Motor neuron (in vitro differentiated cells): ENCODE results near the gene YWHAG. TPM values are rescaled to one million over a fixed set of nuclear protein-coding genes. Genes with fewer than 3 reads are reported as not detected.
"Not testable (repeated sequence)": the region's sequence is repeated elsewhere in the genome, so short reads cannot be mapped to it uniquely, and the experiment has no call there.

Experiments used
- ATAC-seq, 8 experiments: fragments of 200-7000 bp; cut with Tn5 transposase; replicated peaks in 6 of 8; 2 replicates each; pipeline ENCODE4 v1.8.0; 2021; ENCODE audit warnings: mild to moderate bottlenecking in 8 of 8, moderate library complexity in 8 of 8
- H3K27ac ChIP-seq, 2 donors: fragments of 250-450 bp; sonication (Bioruptor Pico); 2 replicates each; pipeline ENCODE4 v1.9.0; 2021; ENCODE audit warnings: antibody characterized with exemption in 2 of 2, mild to moderate bottlenecking in 2 of 2, moderate library complexity in 1 of 2
- H3K4me1 ChIP-seq, 2 donors: fragments of 250-450 bp; sonication (Bioruptor Pico); replicated peaks in 1 of 2; 2 replicates each; pipeline ENCODE4 v1.6.1; 2021; ENCODE audit warnings: antibody characterized with exemption in 2 of 2, mild to moderate bottlenecking in 2 of 2, moderate library complexity in 1 of 2
- H3K4me3 ChIP-seq, 5 donors: fragments of 250-450 bp; sonication (Bioruptor Pico); 2 replicates each; pipeline ENCODE4 v1.9.0; 2021; ENCODE audit warnings: antibody characterized with exemption in 5 of 5, mild to moderate bottlenecking in 5 of 5, moderate library complexity in 4 of 5
- WGBS, 10 experiments: fragments of 450-650 bp; shearing (Covaris generic); methylation state at CpG; one replicate each; pipeline ENCODE4 v1.0.0; 2022; 5-methylcytosine and 5-hydroxymethylcytosine counted together
- in situ Hi-C, 9 experiments: fragments of 400-800 bp; cut with MboI; loops; one replicate each; pipeline ENCODE4 v1.15.0; 2021; ENCODE audit warnings: low sequenced_read_pairs in 9 of 9, low pct_unique_long_range_greater_than_20kb in 2 of 9; ENCODE audit not compliant: unreplicated experiment in 9 of 9
- total RNA-seq, 8 experiments: library from RNA; unstranded; fragments of 300-600 nt; gene quantifications; 2 replicates each; pipeline versions ENCODE4 v1.2.3 to v1.2.4, GENCODE V29; 2022

Gene YWHAG
- total RNA-seq, 8 experiments from 2014 or later = 153 to 275 (median 184) TPM

- 0 to 1% (median 0%) methylated on average over 2 to 27 of the region's 99 CpGs; no CpG with 5 or more reads in 4 of the 10 experiments for WGBS, 10 experiments
- Histone ChIP-seq H3K4me3 (peak overlapping the region; percentile 45 to 52 (median 50)), H3K4me1 (peaks cover 11 to 32% of the 10 kb centered on the region in 2 donors), H3K27ac (peak overlapping the region; percentile 66 to 67)
- ATAC-seq = peak; percentile 79 to 88 (median 86)
- in situ Hi-C loops = no loop called here
Measured at GRCh38 chr7:76393116-76394031, 34.6 kb upstream of the YWHAG start.

GRCh38 chr7:76392531-76393115, 33.8 kb upstream of the YWHAG start:
- in situ Hi-C loops = no loop called here
- H3K27ac ChIP-seq = no peak overlapping the region
- ATAC-seq = peak in 3 of 8 experiments; percentile 0 to 2 (median 1)

DNA sequence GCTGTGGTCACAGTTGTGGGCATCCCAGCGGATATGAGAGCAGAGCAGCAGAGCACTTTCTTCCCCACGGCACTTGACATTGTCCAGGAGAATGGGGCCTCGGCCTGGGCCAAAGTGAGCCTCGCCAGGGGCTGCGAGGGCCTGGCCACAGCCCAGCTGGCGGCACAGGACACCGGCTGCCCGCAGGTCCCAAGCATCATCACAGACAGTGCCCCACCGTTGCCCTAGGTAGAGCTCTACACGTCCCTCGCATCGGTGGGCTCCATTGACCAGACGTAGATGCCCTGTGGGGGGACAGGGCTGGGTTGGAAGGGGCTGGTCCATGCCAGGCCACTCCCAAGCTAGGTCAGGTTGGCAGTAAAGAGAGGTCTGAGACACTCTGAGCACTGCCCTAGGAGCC, 31.3 kb upstream of the YWHAG start:
- in situ Hi-C loops = no loop called here
- Histone ChIP-seq H3K27ac (no peak overlapping the region), H3K4me1 (peaks cover 11 to 18% of the 10 kb centered on the region in 2 donors), H3K4me3 (no peak overlapping the region)
- no peak for ATAC-seq
- WGBS, 10 experiments = 90 to 100% (median 91%) methylated on average over 1 to 7 of the region's 13 CpGs; no CpG with 5 or more reads in 7 of the 10 experiments

More at GRCh38 chr7:76392531-76393115, 33.8 kb upstream of the YWHAG start:
- WGBS, 10 experiments = 37 to 100% (median 57%) methylated on average over 2 to 10 of the region's 12 CpGs; no CpG with 5 or more reads in 2 of the 10 experiments
- H3K4me3 ChIP-seq = peak overlapping the region; percentile 45 to 52 (median 50)
- H3K4me1 ChIP-seq = peaks cover 11 to 32% of the 10 kb centered on the region in 2 donors

DNA sequence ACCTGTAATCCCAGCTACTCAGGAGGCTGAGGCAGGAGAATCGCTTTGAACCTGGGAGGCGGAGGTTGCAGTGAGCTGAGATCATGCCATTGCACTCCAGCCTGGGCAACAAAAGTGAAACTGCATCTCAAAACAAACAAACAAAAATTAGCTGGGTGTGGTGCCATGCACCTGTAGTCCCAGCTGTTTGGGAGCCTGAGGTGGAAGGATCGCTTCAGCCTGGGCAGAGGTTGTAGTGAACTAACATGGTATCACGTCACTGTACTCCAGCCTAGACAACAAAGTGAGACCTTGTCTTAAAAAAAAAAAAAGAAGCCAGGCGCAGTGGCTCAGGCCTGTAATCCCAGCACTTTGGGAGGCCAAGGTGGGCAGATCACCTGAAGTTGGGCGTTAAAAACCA, 29.0 kb upstream of the YWHAG start:
- H3K27ac ChIP-seq, H3K4me3 ChIP-seq, ATAC-seq, in situ Hi-C loops: not testable (repeated sequence)
- H3K4me1 ChIP-seq = peaks cover 8 to 14% of the 10 kb centered on the region in 2 donors
- WGBS, 10 experiments = 84 to 100% (median 94%) methylated on average over 1 to 5 of the region's 6 CpGs; no CpG with 5 or more reads in 3 of the 10 experiments

DNA sequence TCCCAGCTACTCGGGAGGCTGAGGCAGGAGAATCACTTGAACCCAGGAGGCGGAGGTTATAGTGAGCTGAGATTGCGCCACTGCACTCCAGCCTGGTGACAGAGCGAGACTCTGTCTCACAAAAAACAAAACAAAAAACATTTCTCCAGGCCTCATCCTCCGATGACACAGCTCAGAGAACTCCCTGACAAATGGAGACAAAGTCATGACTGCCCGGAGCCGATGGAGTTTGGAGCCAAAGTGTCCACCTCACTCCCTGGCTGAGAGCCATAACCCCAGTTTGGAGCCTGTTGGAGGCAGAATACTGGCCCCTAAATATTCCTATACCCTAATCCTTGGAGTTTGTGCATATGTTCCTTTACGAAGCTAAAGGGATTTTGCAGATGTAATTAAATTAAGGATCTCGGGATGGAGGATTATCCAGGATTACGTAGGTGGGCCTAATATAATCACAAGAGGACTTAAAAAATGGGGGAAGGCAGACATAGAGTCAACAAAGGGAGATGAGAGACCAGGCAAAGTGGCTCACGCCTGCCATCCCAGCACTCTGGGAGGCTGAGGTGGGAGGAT, 28.0 kb upstream of the YWHAG start:
- Histone ChIP-seq H3K27ac (no peak overlapping the region), H3K4me1 (peaks cover 8 to 10% of the 10 kb centered on the region in 2 donors), H3K4me3 (no peak overlapping the region)
- WGBS, 10 experiments = 42 to 100% (median 89%) methylated on average over 1 to 8 of the region's 11 CpGs; no CpG with 5 or more reads in 3 of the 10 experiments
- in situ Hi-C loops = no loop called here
- ATAC-seq = no peak

- Histone ChIP-seq H3K4me3 (no peak overlapping the region), H3K4me1 (peaks cover 0 to 11% of the 10 kb centered on the region in 2 donors), H3K27ac (no peak overlapping the region)
- in situ Hi-C loops = no loop called here
- ATAC-seq = no peak
- 62 to 100% (median 81%) methylated on average over 2 to 11 of the region's 13 CpGs for WGBS, 10 experiments
Measured at GRCh38 chr7:76383089-76383944, 24.5 kb upstream of the YWHAG start.

DNA sequence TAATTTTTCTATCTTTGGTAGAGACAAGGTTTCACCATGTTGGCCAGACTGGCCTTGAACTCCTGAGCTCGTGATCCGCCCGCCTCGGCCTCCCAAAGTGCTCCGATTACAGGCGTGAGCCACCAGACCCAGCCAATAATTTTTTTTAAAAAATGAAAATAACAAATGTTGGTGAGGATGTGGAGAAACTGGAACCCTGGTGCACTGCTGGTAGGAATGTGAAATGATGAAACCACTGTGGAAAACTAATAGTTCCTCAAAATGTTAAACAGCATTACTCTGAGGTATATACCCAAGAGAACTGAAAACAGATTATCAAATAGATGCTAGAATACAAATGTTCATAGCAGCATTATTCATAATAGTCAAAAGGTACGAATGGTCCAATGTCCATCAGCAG, 23.0 kb upstream of the YWHAG start:
- Histone ChIP-seq H3K27ac (no peak overlapping the region), H3K4me3 (no peak overlapping the region), H3K4me1 (peaks cover 9 to 13% of the 10 kb centered on the region in 2 donors)
- 80 to 100% (median 100%) methylated on average over 1 to 4 of the region's 7 CpGs for WGBS, 10 experiments
- in situ Hi-C loops = no loop called here
- no peak for ATAC-seq

GRCh38 chr7:76380623-76380966, 21.8 kb upstream of the YWHAG start:
- H3K4me1 ChIP-seq = peaks cover 9 to 13% of the 10 kb centered on the region in 2 donors
- no peak overlapping the region for H3K4me3 ChIP-seq
- no peak for ATAC-seq
- WGBS, 10 experiments = 45 to 100% (median 93%) methylated on average over 2 to 7 of the region's 7 CpGs; no CpG with 5 or more reads in 6 of the 10 experiments
- H3K27ac ChIP-seq = peak overlapping the region; percentile 58 to 81
- in situ Hi-C loops = no loop called here

DNA sequence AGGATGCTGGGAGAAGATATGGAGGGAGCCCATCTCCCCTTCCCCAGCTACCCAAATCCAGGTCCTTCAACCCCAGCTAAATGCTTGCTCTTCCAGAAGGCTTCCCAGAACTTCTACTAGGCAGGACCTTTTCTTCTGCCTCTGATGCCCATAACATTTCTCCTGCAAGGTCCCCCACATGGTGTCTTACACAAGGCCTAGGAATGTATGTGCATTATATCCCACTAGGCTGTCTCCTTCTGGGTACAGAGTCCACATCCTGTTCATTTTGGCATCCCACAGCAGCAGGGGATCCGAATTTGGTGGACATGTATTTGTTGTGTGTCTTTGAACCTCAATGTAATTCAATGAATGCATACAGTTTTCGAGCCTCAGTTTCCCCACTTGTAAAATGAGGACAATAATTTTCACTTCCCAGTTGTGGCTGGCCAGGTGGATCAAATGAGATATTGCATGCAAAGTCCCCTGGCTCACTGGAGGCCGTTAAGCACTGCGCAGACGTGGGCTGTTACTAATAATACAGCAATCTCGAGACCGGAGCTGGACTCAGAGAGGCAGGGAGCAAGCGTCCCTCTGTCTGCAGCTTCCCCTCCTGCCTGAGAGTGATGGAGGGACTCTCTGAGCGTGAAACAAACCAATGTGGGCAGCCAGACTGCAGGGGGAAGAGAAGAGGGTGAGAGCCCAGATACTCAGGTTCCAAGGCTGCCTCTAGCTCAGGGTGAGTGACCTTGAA, 18.6 kb upstream of the YWHAG start:
- H3K27ac ChIP-seq = peak overlapping the region; percentile 10 to 24
- in situ Hi-C loops = no loop called here

DNA sequence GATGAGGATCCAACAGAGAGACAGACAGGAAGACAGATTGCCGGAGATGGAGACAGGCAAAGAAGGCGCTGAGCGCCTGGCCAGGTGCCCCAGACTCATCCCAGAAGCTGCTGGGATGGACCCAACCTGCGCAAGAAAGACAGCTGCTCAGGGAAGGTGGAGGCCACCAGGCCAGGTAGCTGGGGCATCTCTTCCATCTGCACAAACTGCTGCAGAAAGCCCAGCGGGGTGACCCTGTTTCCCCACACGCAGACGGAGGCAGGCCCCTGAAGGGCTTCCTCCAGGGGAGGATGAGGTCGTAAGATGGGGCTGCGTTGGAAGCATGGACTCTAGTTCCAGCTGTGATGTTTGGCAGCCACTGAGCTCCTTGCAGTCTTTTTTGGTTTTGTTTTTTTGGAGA, 16.5 kb upstream of the YWHAG start:
- in situ Hi-C loops = no loop called here
- 77 to 100% (median 83%) methylated on average over 3 to 9 of the region's 9 CpGs; no CpG with 5 or more reads in 3 of the 10 experiments for WGBS, 10 experiments
- no peak for ATAC-seq
- Histone ChIP-seq H3K4me1 (peaks cover 9 to 12% of the 10 kb centered on the region in 2 donors), H3K4me3 (no peak overlapping the region), H3K27ac (no peak overlapping the region)

More for the DNA sequence above, 18.6 kb upstream of the YWHAG start:
- Histone ChIP-seq H3K4me3 (no peak overlapping the region), H3K4me1 (peaks cover 9 to 13% of the 10 kb centered on the region in 2 donors)
- no peak for ATAC-seq
- 10 to 70% (median 57%) methylated on average over 1 to 3 of the region's 9 CpGs; no CpG with 5 or more reads in 3 of the 10 experiments for WGBS, 10 experiments

DNA sequence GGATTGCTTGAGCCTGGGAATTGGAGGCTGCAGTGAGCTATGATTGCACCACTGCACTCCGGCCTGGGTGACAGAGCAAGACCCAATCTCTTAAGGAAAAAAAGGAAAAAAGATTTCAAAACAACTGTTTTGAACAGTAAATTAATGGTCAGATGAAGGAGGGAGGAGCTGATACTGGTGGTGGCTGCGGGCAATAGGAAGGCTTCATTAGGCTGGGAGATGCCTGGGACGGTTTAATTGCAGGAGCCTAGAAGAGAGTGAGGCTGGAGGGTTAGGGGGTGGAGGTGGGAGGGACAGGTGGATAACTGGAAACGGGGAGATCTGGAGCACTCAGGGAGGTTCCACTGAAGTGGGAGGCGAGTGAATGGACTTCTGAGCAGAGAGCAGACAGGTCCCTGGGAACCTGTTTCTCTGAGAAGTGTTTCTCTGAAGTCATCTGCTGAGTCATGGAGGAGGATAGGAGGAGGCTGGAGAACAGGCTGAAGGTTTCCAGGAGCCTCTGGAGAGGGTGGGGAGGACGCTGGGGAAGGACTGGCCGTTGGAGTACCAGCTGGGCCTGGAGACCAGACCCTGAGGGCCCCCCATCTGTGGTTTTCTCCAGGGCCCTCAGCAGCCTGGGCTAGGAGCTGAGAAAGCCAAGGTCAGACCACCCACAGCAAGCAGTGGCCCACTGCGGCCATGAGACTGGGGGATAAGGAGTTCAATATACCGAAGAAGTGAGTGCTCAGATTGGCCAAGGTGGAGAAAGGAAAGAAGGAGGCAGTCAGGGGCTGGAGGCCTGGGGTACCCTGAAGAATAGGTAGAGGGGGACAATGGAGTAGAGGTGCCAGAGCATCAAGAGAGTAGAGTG, 14.4 kb upstream of the YWHAG start:
- Histone ChIP-seq H3K4me1 (peaks cover 2 to 9% of the 10 kb centered on the region in 2 donors), H3K4me3 (no peak overlapping the region), H3K27ac (no peak overlapping the region)
- ATAC-seq = peak; percentile 30 to 100 (median 88)
- WGBS, 10 experiments = 65 to 94% (median 78%) methylated on average over 1 to 7 of the region's 9 CpGs; no CpG with 5 or more reads in 4 of the 10 experiments
- in situ Hi-C loops = no loop called here
